Measurements from ENCODE around the gene AMBRA1. TPM values are rescaled to one million over a fixed set of nuclear protein-coding genes. Genes with fewer than 3 reads are reported as not detected.

The AMBRA1 gene
- polyA plus RNA-seq, 1 donor from 2014 or later, result 34.5 TPM

GRCh38 chr11:46600194-46600960 is 6.6 kb upstream of the AMBRA1 start:
- no peaks in the 10 kb centered on the region for H3F3A ChIP-seq (ENCODE audit: insufficient read depth, low read length, poor library complexity, severe bottlenecking)
- no peaks in the 10 kb centered on the region for H3K9me2 ChIP-seq (ENCODE audit: insufficient read depth, low read length)
- no peaks in the 10 kb centered on the region for H3K27me3 ChIP-seq (ENCODE audit: insufficient read depth, low read depth, low read length)
- H3K9ac ChIP-seq (ENCODE audit: low read length), result no peak overlapping the region
- no peak overlapping the region for H3K4me3 ChIP-seq (ENCODE audit: low read length)
- H3K27ac ChIP-seq (ENCODE audit: low read length), result no peak overlapping the region
- no peaks in the 10 kb centered on the region for H4K20me1 ChIP-seq (ENCODE audit: insufficient read depth)
- TF ChIP-seq RAD21 (conservative IDR thresholded peaks at IDR 0.05) (no peak), EZH2 (IDR thresholded peaks at IDR 0.05; ENCODE audit: borderline replicate concordance, insufficient read depth, low read length, poor library complexity, severe bottlenecking) (no peak), TAF1 (IDR thresholded peaks at IDR 0.05; ENCODE audit: low read depth) (no peak), POLR2AphosphoS5 (IDR thresholded peaks at IDR 0.05) (no peak), SMC3 (conservative IDR thresholded peaks at IDR 0.05; ENCODE audit: poor library complexity) (no peak), REST (IDR thresholded peaks at IDR 0.05; ENCODE audit: borderline replicate concordance) (no peak), MXI1 (conservative IDR thresholded peaks at IDR 0.05; ENCODE audit: poor library complexity, severe bottlenecking) (no peak), EP300 (conservative IDR thresholded peaks at IDR 0.05; ENCODE audit: poor library complexity, severe bottlenecking) (no peak)
- TF ChIP-seq, protein P1, sequence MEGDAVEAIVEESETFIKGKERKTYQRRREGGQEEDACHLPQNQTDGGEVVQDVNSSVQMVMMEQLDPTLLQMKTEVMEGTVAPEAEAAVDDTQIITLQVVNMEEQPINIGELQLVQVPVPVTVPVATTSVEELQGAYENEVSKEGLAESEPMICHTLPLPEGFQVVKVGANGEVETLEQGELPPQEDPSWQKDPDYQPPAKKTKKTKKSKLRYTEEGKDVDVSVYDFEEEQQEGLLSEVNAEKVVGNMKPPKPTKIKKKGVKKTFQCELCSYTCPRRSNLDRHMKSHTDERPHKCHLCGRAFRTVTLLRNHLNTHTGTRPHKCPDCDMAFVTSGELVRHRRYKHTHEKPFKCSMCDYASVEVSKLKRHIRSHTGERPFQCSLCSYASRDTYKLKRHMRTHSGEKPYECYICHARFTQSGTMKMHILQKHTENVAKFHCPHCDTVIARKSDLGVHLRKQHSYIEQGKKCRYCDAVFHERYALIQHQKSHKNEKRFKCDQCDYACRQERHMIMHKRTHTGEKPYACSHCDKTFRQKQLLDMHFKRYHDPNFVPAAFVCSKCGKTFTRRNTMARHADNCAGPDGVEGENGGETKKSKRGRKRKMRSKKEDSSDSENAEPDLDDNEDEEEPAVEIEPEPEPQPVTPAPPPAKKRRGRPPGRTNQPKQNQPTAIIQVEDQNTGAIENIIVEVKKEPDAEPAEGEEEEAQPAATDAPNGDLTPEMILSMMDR (IDR thresholded peaks at IDR 0.05; ENCODE audit: poor library complexity, severe bottlenecking), result no peak
- no peaks in the 10 kb centered on the region for H3K36me3 ChIP-seq (ENCODE audit: insufficient read depth, low read length)
- H3K4me2 ChIP-seq (ENCODE audit: low read length), result no peak overlapping the region
- no peaks in the 10 kb centered on the region for H3K9me3 ChIP-seq (ENCODE audit: low read length)
- no peaks in the 10 kb centered on the region for H3K79me2 ChIP-seq (replicated peaks; ENCODE audit: insufficient read depth, low read length)
- H2AFZ ChIP-seq (ENCODE audit: low read depth, low read length), result no peak overlapping the region

GRCh38 chr11:46599340-46600193 is 5.7 kb upstream of the AMBRA1 start:
- Histone ChIP-seq H3K4me2 (ENCODE audit: low read length) (no peak overlapping the region), H4K20me1 (ENCODE audit: insufficient read depth) (no peaks in the 10 kb centered on the region), H3K4me3 (ENCODE audit: low read length) (no peak overlapping the region), H3F3A (ENCODE audit: insufficient read depth, low read length, poor library complexity, severe bottlenecking) (no peaks in the 10 kb centered on the region), H3K9me3 (ENCODE audit: low read length) (no peaks in the 10 kb centered on the region), H3K9ac (ENCODE audit: low read length) (no peak overlapping the region), H3K27me3 (ENCODE audit: insufficient read depth, low read depth, low read length) (no peaks in the 10 kb centered on the region), H3K9me2 (ENCODE audit: insufficient read depth, low read length) (no peaks in the 10 kb centered on the region), H3K36me3 (ENCODE audit: insufficient read depth, low read length) (no peaks in the 10 kb centered on the region), H2AFZ (ENCODE audit: low read depth, low read length) (no peak overlapping the region), H3K27ac (ENCODE audit: low read length) (no peak overlapping the region), H3K79me2 (replicated peaks; ENCODE audit: insufficient read depth, low read length) (no peaks in the 10 kb centered on the region)
- TF ChIP-seq POLR2AphosphoS5 (IDR thresholded peaks at IDR 0.05), result no peak
- no peak for TF ChIP-seq RAD21 (conservative IDR thresholded peaks at IDR 0.05)
- TF ChIP-seq TAF1 (IDR thresholded peaks at IDR 0.05; ENCODE audit: low read depth), result no peak
- no peak for TF ChIP-seq MXI1 (conservative IDR thresholded peaks at IDR 0.05; ENCODE audit: poor library complexity, severe bottlenecking)
- no peak for TF ChIP-seq SMC3 (conservative IDR thresholded peaks at IDR 0.05; ENCODE audit: poor library complexity)
- TF ChIP-seq, protein P1 (IDR thresholded peaks at IDR 0.05; ENCODE audit: poor library complexity, severe bottlenecking), result no peak
- TF ChIP-seq EZH2 (IDR thresholded peaks at IDR 0.05; ENCODE audit: borderline replicate concordance, insufficient read depth, low read length, poor library complexity, severe bottlenecking), result no peak
- no peak for TF ChIP-seq EP300 (conservative IDR thresholded peaks at IDR 0.05; ENCODE audit: poor library complexity, severe bottlenecking)
- no peak for TF ChIP-seq REST (IDR thresholded peaks at IDR 0.05; ENCODE audit: borderline replicate concordance)

Data from neural cell (in vitro differentiated cells).